HG03457 (cell line): ENCODE results near the gene TEX13A.

Source experiments
- ATAC-seq: cut with Tn5 transposase; IDR thresholded peaks from one replicate; pipeline ENCODE4 v1.9.1; 2021; ENCODE audit warnings: moderate number of reproducible peaks; ENCODE audit not compliant: unreplicated experiment

TEX13A gene

DNA sequence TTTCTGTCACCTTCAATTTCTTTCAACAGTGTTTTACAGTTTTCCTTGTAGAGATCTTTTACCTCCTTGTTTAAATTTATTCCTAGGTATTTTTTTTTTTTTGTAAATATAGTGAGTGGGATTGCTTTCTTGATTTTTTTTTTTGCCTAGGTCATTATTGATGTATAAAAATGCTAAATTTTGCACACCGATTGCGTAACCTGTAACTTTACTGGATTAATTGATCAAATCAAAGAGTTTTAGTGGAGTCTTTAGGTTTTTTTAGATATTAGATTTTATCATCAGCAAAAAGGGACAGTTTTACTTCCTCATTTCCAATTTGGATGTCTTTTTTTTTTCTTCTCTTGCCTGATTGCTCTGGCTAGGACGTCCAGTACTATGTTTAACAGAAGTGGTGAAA lies 40.9 kb downstream of the TEX13A start:
- ATAC-seq, result no peak

DNA sequence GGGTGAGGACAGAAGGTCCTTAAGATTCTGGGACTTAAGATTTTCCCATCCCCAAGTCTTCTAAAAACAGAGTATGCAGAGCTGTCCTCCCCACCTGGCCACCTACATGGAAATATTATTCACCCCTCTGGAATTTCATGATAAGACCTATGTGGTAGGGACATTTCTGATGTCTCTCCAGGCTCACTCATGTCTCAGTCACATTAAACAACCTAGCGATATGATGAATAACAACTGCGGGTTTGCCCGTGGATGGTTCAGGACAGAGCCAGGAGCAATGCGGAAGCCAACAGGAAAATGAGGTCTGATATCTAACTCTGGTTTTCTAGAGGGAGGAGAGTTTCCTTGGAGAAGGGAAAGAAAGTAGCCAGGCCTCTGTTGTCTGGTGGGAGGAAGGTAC lies 47.4 kb downstream of the TEX13A start:
- no peak for ATAC-seq
